ENCODE data around the gene TMEM132A.

DNA sequence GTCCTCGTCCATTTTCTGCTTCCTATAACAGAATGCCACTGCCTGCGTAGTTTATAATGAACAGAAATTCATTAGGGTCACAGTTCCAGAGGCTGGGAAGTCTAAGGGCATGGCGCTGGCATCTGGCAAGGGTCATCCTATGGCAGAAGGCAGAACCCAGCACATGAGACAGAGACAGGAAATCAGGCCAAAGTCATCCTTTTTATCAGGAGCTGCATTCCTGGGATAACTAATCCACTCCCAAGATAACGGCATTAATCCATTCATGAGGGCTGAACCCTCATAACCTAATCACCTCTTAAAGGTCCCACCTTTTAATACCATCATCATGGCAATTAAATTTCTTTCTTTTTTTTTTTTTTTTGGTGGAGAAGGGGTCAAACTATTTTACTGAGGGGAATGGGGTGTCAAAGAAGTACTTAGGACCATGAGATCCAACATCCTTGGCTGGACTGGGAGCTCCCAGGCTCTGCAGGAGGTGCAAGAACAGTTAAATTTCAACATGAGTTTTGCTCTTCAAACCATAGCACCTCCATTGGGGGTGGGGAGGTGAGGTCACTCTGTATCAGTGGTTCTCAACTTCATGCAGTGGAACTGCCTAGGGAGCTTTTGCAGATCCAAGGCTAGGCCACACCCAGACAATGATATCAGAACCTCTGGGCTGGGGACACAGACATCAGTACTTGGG lies 5.9 kb upstream of the TMEM132A start:
- TF ChIP-seq CTBP1 (IDR thresholded peaks at IDR 0.05; ENCODE audit: borderline replicate concordance), result no peak
- no peak for TF ChIP-seq SP1 (IDR thresholded peaks at IDR 0.05)
- TF ChIP-seq SUZ12 (IDR thresholded peaks at IDR 0.05), result no peak
- no peak for TF ChIP-seq FOXM1 (IDR thresholded peaks at IDR 0.05; ENCODE audit: borderline replicate concordance)
- no peak for TF ChIP-seq ELF4 (IDR thresholded peaks at IDR 0.05)
- TF ChIP-seq ZNF384 (IDR thresholded peaks at IDR 0.05), result no peak
- TF ChIP-seq PKNOX1 (IDR thresholded peaks at IDR 0.05), result no peak
- no peak for TF ChIP-seq FOXK2 (IDR thresholded peaks at IDR 0.05)
- TF ChIP-seq TARDBP (IDR thresholded peaks at IDR 0.05), result no peak
- TF ChIP-seq BHLHE40 (IDR thresholded peaks at IDR 0.05; ENCODE audit: borderline replicate concordance), result no peak
- TF ChIP-seq FOXA1 (IDR thresholded peaks at IDR 0.05), result no peak
- no peak for TF ChIP-seq NFRKB (IDR thresholded peaks at IDR 0.05)
- no peak for TF ChIP-seq ARNT (IDR thresholded peaks at IDR 0.05)
- no peak for TF ChIP-seq LEF1 (IDR thresholded peaks at IDR 0.05; ENCODE audit: borderline replicate concordance)
